22Rv1 (cell line): ENCODE results near the gene CDH8.

Experiments used
- CTCF ChIP-seq: fragments of 450-650 bp; IDR thresholded peaks from 2 replicates; pipeline ENCODE4 v1.5.1; 2017; ENCODE audit warnings: mild to moderate bottlenecking
- ZFX ChIP-seq: fragments of 450-650 bp; IDR thresholded peaks from 2 replicates; pipeline ENCODE4 v1.6.1; 2017; ENCODE audit warnings: antibody characterized with exemption, borderline replicate concordance

- no peak for TF ChIP-seq CTCF
- no peak for TF ChIP-seq ZFX
These were observed 145.9 kb downstream of the CDH8 start for GRCh38 chr16:61890386-61890785.
